GM19372 (cell line): ENCODE measurements around the gene DPH6.
"Not testable (repeated sequence)": the region's sequence is repeated elsewhere in the genome, so short reads cannot be mapped to it uniquely, and the experiment has no call there.

Experiments
- ATAC-seq: cut with Tn5 transposase; IDR thresholded peaks from one replicate; pipeline ENCODE4 v1.9.1; 2021; ENCODE audit warnings: mild to moderate bottlenecking, low read depth, moderate library complexity; ENCODE audit not compliant: unreplicated experiment

Gene DPH6

GRCh38 chr15:35351059-35351458 lies 194.9 kb downstream of the DPH6 start:
- no peak for ATAC-seq

GRCh38 chr15:35349916-35350315 lies 196.0 kb downstream of the DPH6 start:
- no peak for ATAC-seq

- ATAC-seq = no peak
Measured at GRCh38 chr15:35330916-35331315, 215.0 kb downstream of the DPH6 start.

- no peak for ATAC-seq
Measured at GRCh38 chr15:35330048-35330695, 215.8 kb downstream of the DPH6 start.

- ATAC-seq = no peak
Measured at GRCh38 chr15:35329521-35329961, 216.4 kb downstream of the DPH6 start.

GRCh38 chr15:35328836-35329235 lies 217.1 kb downstream of the DPH6 start:
- not testable (repeated sequence) for ATAC-seq

GRCh38 chr15:35327789-35328188 lies 218.2 kb downstream of the DPH6 start:
- no peak for ATAC-seq

GRCh38 chr15:35325374-35325941 lies 220.5 kb downstream of the DPH6 start:
- no peak for ATAC-seq

- no peak for ATAC-seq
Measured at GRCh38 chr15:35323141-35323540, 222.8 kb downstream of the DPH6 start.

GRCh38 chr15:35321926-35322325 lies 224.0 kb downstream of the DPH6 start:
- no peak for ATAC-seq

- no peak for ATAC-seq
Measured at GRCh38 chr15:35320911-35321310, 225.1 kb downstream of the DPH6 start.
